ENCODE data around the gene UGT1A7.

- TF ChIP-seq CTCF (IDR thresholded peaks at IDR 0.05): no peak
- TF ChIP-seq POLR2A (IDR thresholded peaks at IDR 0.05): no peak
These were observed 13.0 kb upstream of the UGT1A7 start for GRCh38 chr2:233668605-233669260.

All from adrenal gland (tissue), 5 donors.